Peyer's patch (tissue), 4 donors: ENCODE results near the gene ZBTB8A. TPM values are rescaled to one million over a fixed set of nuclear protein-coding genes. Genes with fewer than 3 reads are reported as not detected.
A peak's percentile ranks its signal among the peaks of the same experiment; 100 is the strongest.

ENCODE experiments used
- DNase-seq, 3 donors: peaks; one replicate each; pipeline ENCODE4 v3.0.0-alpha.2; 2017 to 2019
- H3K27ac ChIP-seq, 4 donors: fragments of 200-600 bp; sonication (generic); one replicate each; pipeline ENCODE4 v1.5.1; 2016 to 2019
- H3K27me3 ChIP-seq, 2 donors: fragments of 200-600 bp; sonication (generic); one replicate each; pipeline ENCODE4 v1.5.1; 2019
- H3K36me3 ChIP-seq, 3 donors: fragments of 200-600 bp; sonication (generic); one replicate each; pipeline ENCODE4 v1.5.1; 2016 to 2019
- H3K4me1 ChIP-seq, 4 donors: fragments of 200-600 bp; sonication (generic); one replicate each; pipeline ENCODE4 v1.5.1; 2016 to 2019
- H3K4me3 ChIP-seq, 4 donors: fragments of 200-600 bp; sonication (generic); 1 replicate in 3 of 4; 2 replicates in 1 of 4; pipeline ENCODE4 v1.5.1; 2016 to 2019; ENCODE audit warnings: mild to moderate bottlenecking in 1 of 4
- H3K9me3 ChIP-seq, 4 donors: fragments of 200-600 bp; sonication (generic); one replicate each; pipeline ENCODE4 v1.5.1; 2016 to 2019; ENCODE audit warnings: mild to moderate bottlenecking in 1 of 4
- CTCF ChIP-seq, 6 experiments: fragments of 450-650 bp in 4 of 6; fragments of 200-600 bp in 2 of 6; sonication (generic) in 1 of 6; IDR thresholded peaks; one replicate each; pipeline ENCODE4 v1.5.1; 2017 to 2019; ENCODE audit warnings: antibody characterized with exemption in 6 of 6, mild to moderate bottlenecking in 3 of 6, moderate library complexity in 1 of 6
- POLR2A ChIP-seq, 2 donors: fragments of 450-650 bp; IDR thresholded peaks; one replicate each; pipeline ENCODE4 v1.5.1; 2017; ENCODE audit warnings: antibody characterized with exemption in 2 of 2, mild to moderate bottlenecking in 2 of 2, moderate library complexity in 2 of 2
- total RNA-seq, 4 donors: library from RNA; depleted of rRNA; stranded (reverse); fragments of >200 nt; gene quantifications; one replicate each; pipeline ENCODE4 v1.1.0, GENCODE V29; 2016

Gene ZBTB8A
- total RNA-seq, 4 donors from 2014 or later = 2.3 to 5.8 (median 4.7) TPM

- Histone ChIP-seq H3K4me3 (no peak overlapping the region), H3K36me3 (no peaks in the 10 kb centered on the region), H3K27ac (no peak overlapping the region), H3K27me3 (no peaks in the 10 kb centered on the region), H3K4me1 (no peaks in the 10 kb centered on the region), H3K9me3 (no peaks in the 10 kb centered on the region)
- no peak for DNase-seq
- no peak for TF ChIP-seq CTCF (IDR thresholded peaks at IDR 0.05)
- no peak for TF ChIP-seq POLR2A (IDR thresholded peaks at IDR 0.05)
These were observed 43.1 kb upstream of the ZBTB8A start for GRCh38 chr1:32496127-32496526.

GRCh38 chr1:32498751-32499150 lies 40.5 kb upstream of the ZBTB8A start:
- Histone ChIP-seq H3K27ac (no peak overlapping the region), H3K4me1 (no peaks in the 10 kb centered on the region), H3K27me3 (no peaks in the 10 kb centered on the region), H3K36me3 (no peaks in the 10 kb centered on the region), H3K4me3 (no peak overlapping the region), H3K9me3 (no peaks in the 10 kb centered on the region)
- TF ChIP-seq CTCF (IDR thresholded peaks at IDR 0.05) = no peak
- no peak for TF ChIP-seq POLR2A (IDR thresholded peaks at IDR 0.05)
- DNase-seq = peak in 1 of 3 donors; percentile 5

- no peaks in the 10 kb centered on the region for H3K4me1 ChIP-seq
- TF ChIP-seq CTCF (IDR thresholded peaks at IDR 0.05) (peak in 3 of 6 experiments; percentile 48 to 56 (median 51)), POLR2A (IDR thresholded peaks at IDR 0.05) (peak in 1 of 2 donors; percentile 64)
- peak overlapping the region; percentile 53 to 96 (median 79) for H3K4me3 ChIP-seq
- no peaks in the 10 kb centered on the region for H3K9me3 ChIP-seq
- peak overlapping the region; percentile 68 to 97 (median 90) for H3K27ac ChIP-seq
- no peaks in the 10 kb centered on the region for H3K36me3 ChIP-seq
- peak in 2 of 3 donors; percentile 70 to 78 for DNase-seq
- no peaks in the 10 kb centered on the region for H3K27me3 ChIP-seq
These were observed 38.6 kb upstream of the ZBTB8A start for GRCh38 chr1:32500387-32501209.

- H3K4me1 ChIP-seq = no peaks in the 10 kb centered on the region
- no peak overlapping the region for H3K4me3 ChIP-seq
- TF ChIP-seq POLR2A (IDR thresholded peaks at IDR 0.05) = no peak
- TF ChIP-seq CTCF (IDR thresholded peaks at IDR 0.05) = no peak
- peak overlapping the region in 2 of 4 donors; percentile 85 to 95 for H3K27ac ChIP-seq
- DNase-seq = no peak
- H3K27me3 ChIP-seq = no peaks in the 10 kb centered on the region
- no peaks in the 10 kb centered on the region for H3K9me3 ChIP-seq
- no peaks in the 10 kb centered on the region for H3K36me3 ChIP-seq
These were observed 37.4 kb upstream of the ZBTB8A start for GRCh38 chr1:32501865-32502264.

GRCh38 chr1:32503153-32503552 lies 36.1 kb upstream of the ZBTB8A start:
- Histone ChIP-seq H3K4me3 (no peak overlapping the region), H3K27me3 (no peaks in the 10 kb centered on the region), H3K4me1 (no peaks in the 10 kb centered on the region), H3K9me3 (no peaks in the 10 kb centered on the region), H3K27ac (no peak overlapping the region), H3K36me3 (no peaks in the 10 kb centered on the region)
- DNase-seq = no peak
- TF ChIP-seq POLR2A (IDR thresholded peaks at IDR 0.05) (no peak), CTCF (IDR thresholded peaks at IDR 0.05) (no peak)
